Transverse colon (tissue), 3 donors: Measurements from ENCODE around the gene AGTRAP.

Experiments used
- CTCF ChIP-seq, 5 experiments: fragments of 200-600 bp in 3 of 5; fragments of 450-650 bp in 2 of 5; sonication (generic) in 3 of 5; IDR thresholded peaks; 1 replicate in 2 of 5; 2 replicates in 3 of 5; pipeline ENCODE4 v1.5.1; 2016 to 2017; ENCODE audit warnings: antibody characterized with exemption in 5 of 5, inconsistent platforms in 3 of 5, mild to moderate bottlenecking in 2 of 5, moderate library complexity in 1 of 5
- POLR2A ChIP-seq: fragments of 450-650 bp; IDR thresholded peaks from one replicate; pipeline ENCODE4 v1.6.1; 2016; ENCODE audit warnings: antibody characterized with exemption, mild to moderate bottlenecking, moderate library complexity

DNA sequence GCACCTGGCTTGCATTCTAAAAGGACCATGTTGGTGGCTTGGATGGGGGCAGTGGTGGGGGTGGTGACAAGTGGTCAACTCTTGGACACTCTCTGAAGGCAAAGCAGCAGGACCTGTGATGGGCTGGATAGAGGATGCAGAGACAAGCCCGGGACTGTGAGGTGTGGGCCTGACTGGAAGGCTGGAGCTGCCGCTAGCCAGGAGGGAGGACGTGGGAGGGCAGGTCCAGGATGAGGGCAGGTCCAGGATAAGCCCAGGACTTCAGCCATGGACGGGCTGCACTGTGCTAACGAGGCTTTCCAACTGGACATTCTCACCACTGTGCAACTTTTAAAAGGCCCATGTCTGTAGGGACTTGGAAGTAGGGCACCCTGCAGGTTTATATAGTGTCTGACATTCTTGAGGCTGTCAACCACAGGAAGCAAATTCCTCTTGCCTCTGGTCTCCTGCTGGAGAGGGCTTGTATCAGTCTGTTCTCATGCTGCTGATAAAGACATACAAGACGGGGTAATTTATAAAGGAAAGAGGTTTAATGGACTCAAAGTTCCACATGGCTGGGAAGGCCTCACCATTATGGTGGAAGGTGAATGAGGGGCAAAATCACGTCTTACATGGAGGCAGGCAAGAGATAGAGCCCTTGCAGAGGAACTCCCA, 17.7 kb downstream of the AGTRAP start:
- TF ChIP-seq POLR2A (no peak), CTCF (IDR thresholded peaks at IDR 0.05) (no peak)
